PC-3 (cell line): ENCODE data around the gene P2RY8.

Experiments used
- CTCF ChIP-seq: fragments of 300-600 bp; sonication (generic); conservative IDR thresholded peaks from 2 replicates; pipeline ENCODE4 v1.5.1; 2017; ENCODE audit warnings: antibody characterized with exemption, low read depth, mild to moderate bottlenecking, low read length
- EZH2 ChIP-seq: fragments of 300-600 bp; sonication (generic); IDR thresholded peaks from one replicate; pipeline ENCODE4 v1.6.1; 2017; ENCODE audit warnings: antibody characterized with exemption, mild to moderate bottlenecking, low read length; ENCODE audit not compliant: unreplicated experiment

GRCh38 chrX:1418901-1419544 is 118.0 kb downstream of the P2RY8 start:
- TF ChIP-seq CTCF (no peak), EZH2 (no peak)
